Naive thymus-derived CD4-positive, alpha-beta T cell (primary cell): ENCODE data around the gene MLST8. TPM values are rescaled to one million over a fixed set of nuclear protein-coding genes. Genes with fewer than 3 reads are reported as not detected.

Source experiments
- ATAC-seq: fragments of 150-1000 bp; cut with Tn5 transposase; 2 replicates; pipeline ENCODE4 v1.10.0; 2021; ENCODE audit warnings: mild to moderate bottlenecking, moderate library complexity
- CTCF ChIA-PET: fragments of 350-600 bp; sonication (Branson Sonifier 250); formaldehyde crosslinking; loops from one replicate; lab custom pipeline; 2021; ENCODE audit warnings: antibody characterized with exemption; lab: Charles Lee
- POLR2A ChIA-PET: fragments of 350-600 bp; sonication (Branson Sonifier 250); formaldehyde crosslinking; loops from one replicate; lab custom pipeline; 2021; ENCODE audit warnings: antibody characterized with exemption, inconsistent platforms; lab: Charles Lee
- DNase-seq, 9 donors: peaks; one replicate each; pipeline versions ENCODE4 v3.0.0 to v3.0.0-alpha.2; 2020 to 2022; ENCODE audit warnings: mixed read lengths in 1 of 9
- H3K27ac ChIP-seq: one replicate; pipeline ENCODE4 v1.7.0; 2013; ENCODE audit warnings: mild to moderate bottlenecking, low read depth, low read length, moderate library complexity
- H3K27me3 ChIP-seq, 2 donors: one replicate each; pipeline ENCODE4 v1.7.0; 2013; ENCODE audit warnings: low read length in 2 of 2, mild to moderate bottlenecking in 2 of 2, moderate library complexity in 2 of 2; ENCODE audit not compliant: control insufficient read depth in 2 of 2, insufficient read depth in 2 of 2
- H3K36me3 ChIP-seq, 3 experiments: 1 replicate in 2 of 3; 2 replicates in 1 of 3; pipeline ENCODE4 v1.7.0; 2013; ENCODE audit warnings: low read length in 3 of 3, mild to moderate bottlenecking in 3 of 3, moderate library complexity in 1 of 3; ENCODE audit not compliant: insufficient read depth in 3 of 3, control insufficient read depth in 2 of 3
- H3K4me1 ChIP-seq, 2 donors: one replicate each; pipeline ENCODE4 v1.7.0; 2013; ENCODE audit warnings: low read length in 2 of 2, mild to moderate bottlenecking in 2 of 2, moderate library complexity in 1 of 2; ENCODE audit not compliant: control insufficient read depth in 2 of 2, insufficient read depth in 2 of 2
- H3K4me3 ChIP-seq: 2 replicates; pipeline ENCODE4 v1.7.0; 2013; ENCODE audit warnings: mild to moderate bottlenecking, low read length
- H3K9me3 ChIP-seq, 3 experiments: 1 replicate in 2 of 3; 2 replicates in 1 of 3; pipeline ENCODE4 v1.7.0; 2013; ENCODE audit warnings: low read length in 3 of 3; ENCODE audit not compliant: control insufficient read depth in 2 of 3
- H3K27ac Mint-ChIP-seq, 9 donors: one replicate each; pipeline ENCODE4 v1.8.0; 2020 to 2022; ENCODE audit warnings: mixed read lengths in 9 of 9, mild to moderate bottlenecking in 8 of 9, moderate library complexity in 5 of 9, inconsistent platforms in 2 of 9
- H3K27me3 Mint-ChIP-seq, 5 donors: one replicate each; pipeline ENCODE4 v1.8.0; 2021 to 2022; ENCODE audit warnings: mixed read lengths in 5 of 5, mild to moderate bottlenecking in 1 of 5
- H3K36me3 Mint-ChIP-seq, 5 donors: one replicate each; pipeline ENCODE4 v1.8.0; 2020 to 2022; ENCODE audit warnings: mixed read lengths in 5 of 5, mild to moderate bottlenecking in 3 of 5, inconsistent platforms in 1 of 5
- H3K4me1 Mint-ChIP-seq, 7 donors: one replicate each; pipeline ENCODE4 v1.8.0; 2020 to 2022; ENCODE audit warnings: mixed read lengths in 7 of 7, mild to moderate bottlenecking in 3 of 7, inconsistent platforms in 1 of 7
- H3K4me3 Mint-ChIP-seq, 10 donors: one replicate each; pipeline ENCODE4 v1.8.0; 2020 to 2022; ENCODE audit warnings: mild to moderate bottlenecking in 10 of 10, mixed read lengths in 10 of 10, moderate library complexity in 6 of 10, inconsistent platforms in 2 of 10
- H3K9me3 Mint-ChIP-seq, 11 donors: one replicate each; pipeline ENCODE4 v1.8.0; 2020 to 2022; ENCODE audit warnings: mixed read lengths in 11 of 11, mild to moderate bottlenecking in 4 of 11, inconsistent platforms in 1 of 11, moderate library complexity in 1 of 11
- intact Hi-C, 2 donors: fragments of 100-400 bp; cut with micrococcal nuclease; formaldehyde crosslinking; loops; one replicate each; pipeline ENCODE4 v1.15.1; 2023
- polyA plus RNA-seq, 2 donors: library from polyadenylated mRNA; unstranded; fragments of 300-500 nt; fragmentation: Illumina TruSeq; gene quantifications; one replicate each; pipeline ENCODE4 v1.2.3, GENCODE V29; 2021
- total RNA-seq, 6 experiments: library from RNA in 5 of 6; stranded (reverse) in 5 of 6; gene quantifications; 1 replicate in 5 of 6; 2 replicates in 1 of 6; pipeline ENCODE4 v1.2.3 and lab custom pipeline; 2021 to 2026

MLST8 gene
- total and polyA plus RNA-seq, 7 experiments from 2014 or later: 20.7 to 41.2 (median 35.5) TPM

- ChIA-PET CTCF (no interaction called here), POLR2A (interaction anchor here (1.3 to 3.4 kb wide), 2 partner anchors 8 to 15 kb away, joined by 3 to 50 read pairs; partner anchors contain the start of gene PGP)
- intact Hi-C loops: loop anchor here (5.0 to 10.0 kb wide), 2 partner anchors 51 to 57 kb away; partner anchors contain the start of genes RNPS1 (in 1 of the 2) and TRAF7 (in 1 of the 2)
Measured at GRCh38 chr16:2207872-2208271, 2.6 kb downstream of the MLST8 start.

GRCh38 chr16:2208308-2208707, 3.1 kb downstream of the MLST8 start:
- ChIA-PET POLR2A (interaction anchor here (1.3 kb wide), 1 partner anchor 14 kb away, joined by 3 read pairs; no protein-coding TSS in a partner anchor), CTCF (no interaction called here)
- DNase-seq (no peak), ATAC-seq (no peak)
- Histone ChIP-seq H3K4me3 (no peak overlapping the region), H3K4me1 (peaks cover 22 to 23% of the 10 kb centered on the region in 2 donors), H3K27me3 (no peaks in the 10 kb centered on the region), H3K27ac (no peak overlapping the region), H3K9me3 (no peaks in the 10 kb centered on the region), H3K36me3 (peaks cover 0 to 37% (median 9%) of the 10 kb centered on the region in 3 experiments)
- Mint-ChIP-seq H3K27ac (no peak overlapping the region), H3K36me3 (peaks cover 0 to 11% (median 6%) of the 10 kb centered on the region in 5 donors), H3K4me1 (peaks cover 14 to 43% (median 34%) of the 10 kb centered on the region in 7 donors), H3K4me3 (peak overlapping the region in 1 of 10 donors; percentile 45), H3K27me3 (peaks cover 0 to 3% (median 0%) of the 10 kb centered on the region in 5 donors), H3K9me3 (peaks cover 0 to 5% (median 0%) of the 10 kb centered on the region in 11 donors)
- intact Hi-C loops: loop anchor here (5.0 to 10.0 kb wide), 2 partner anchors 51 to 56 kb away; partner anchors contain the start of genes RNPS1 (in 1 of the 2) and TRAF7 (in 1 of the 2)

More at GRCh38 chr16:2207872-2208271, 2.6 kb downstream of the MLST8 start:
- Mint-ChIP-seq H3K36me3 (peaks cover 0 to 11% (median 6%) of the 10 kb centered on the region in 5 donors), H3K9me3 (peaks cover 0 to 5% (median 0%) of the 10 kb centered on the region in 11 donors), H3K4me1 (peaks cover 13 to 38% (median 29%) of the 10 kb centered on the region in 7 donors), H3K27me3 (peaks cover 0 to 3% (median 0%) of the 10 kb centered on the region in 5 donors), H3K4me3 (peak overlapping the region in 9 of 10 donors; percentile 47 to 88 (median 60)), H3K27ac (peak overlapping the region in 6 of 9 donors; percentile 15 to 68 (median 40))
- Histone ChIP-seq H3K9me3 (no peaks in the 10 kb centered on the region), H3K27ac (no peak overlapping the region), H3K27me3 (no peaks in the 10 kb centered on the region), H3K4me3 (no peak overlapping the region), H3K36me3 (peaks cover 0 to 37% (median 9%) of the 10 kb centered on the region in 3 experiments), H3K4me1 (peaks cover 18% of the 10 kb centered on the region in 2 donors)
- ATAC-seq: no peak
- no peak for DNase-seq

GRCh38 chr16:2208772-2209171, 3.5 kb downstream of the MLST8 start:
- H3K9me3 ChIP-seq: no peaks in the 10 kb centered on the region
- no peak overlapping the region for H3K27ac ChIP-seq
- DNase-seq (no peak), ATAC-seq (no peak)
- Mint-ChIP-seq H3K36me3 (peaks cover 0 to 11% (median 6%) of the 10 kb centered on the region in 5 donors), H3K27me3 (no peaks in the 10 kb centered on the region), H3K9me3 (peaks cover 0 to 5% (median 0%) of the 10 kb centered on the region in 11 donors), H3K4me1 (peaks cover 18 to 43% (median 35%) of the 10 kb centered on the region in 7 donors), H3K4me3 (no peak overlapping the region), H3K27ac (no peak overlapping the region)
- CTCF ChIA-PET: interaction anchor here (1.5 kb wide), 1 partner anchor 43 kb away, joined by 3 read pairs; the partner anchor contains the start of gene ECI1
- H3K36me3 ChIP-seq: peaks cover 0 to 37% (median 9%) of the 10 kb centered on the region in 3 experiments
- H3K4me3 ChIP-seq: no peak overlapping the region
- intact Hi-C loops: loop anchor here (5.0 to 10.0 kb wide), 2 partner anchors 51 to 56 kb away; partner anchors contain the start of genes RNPS1 (in 1 of the 2) and TRAF7 (in 1 of the 2)
- H3K27me3 ChIP-seq: no peaks in the 10 kb centered on the region
- POLR2A ChIA-PET: no interaction called here
- peaks cover 27% of the 10 kb centered on the region in 2 donors for H3K4me1 ChIP-seq

- H3K27me3 Mint-ChIP-seq: no peaks in the 10 kb centered on the region
- H3K27me3 ChIP-seq: no peaks in the 10 kb centered on the region
- H3K4me3 Mint-ChIP-seq: no peak overlapping the region
- peaks cover 0 to 10% (median 6%) of the 10 kb centered on the region in 5 donors for H3K36me3 Mint-ChIP-seq
- ChIA-PET CTCF (interaction anchor here (0.5 to 1.5 kb wide), 2 partner anchors 43 to 82 kb away, joined by 3 read pairs; partner anchors contain the start of gene ECI1), POLR2A (interaction anchor here (1.0 kb wide), 1 partner anchor 16 kb away, joined by 3 read pairs; no protein-coding TSS in a partner anchor)
- H3K4me1 ChIP-seq: peaks cover 27% of the 10 kb centered on the region in 2 donors
- no peak overlapping the region for H3K27ac ChIP-seq
- peaks cover 15 to 42% (median 34%) of the 10 kb centered on the region in 7 donors for H3K4me1 Mint-ChIP-seq
- H3K36me3 ChIP-seq: peaks cover 0 to 37% (median 9%) of the 10 kb centered on the region in 3 experiments
- intact Hi-C loops: loop anchor here (5.0 to 10.0 kb wide), 2 partner anchors 52 to 55 kb away; partner anchors contain the start of genes RNPS1 (in 1 of the 2) and TRAF7 (in 1 of the 2)
- H3K9me3 ChIP-seq: no peaks in the 10 kb centered on the region
- H3K27ac Mint-ChIP-seq: no peak overlapping the region
- DNase-seq (no peak), ATAC-seq (no peak)
- no peak overlapping the region for H3K4me3 ChIP-seq
- H3K9me3 Mint-ChIP-seq: peaks cover 0 to 3% (median 0%) of the 10 kb centered on the region in 11 donors
Measured at GRCh38 chr16:2209258-2210008, 4.2 kb downstream of the MLST8 start.

DNA sequence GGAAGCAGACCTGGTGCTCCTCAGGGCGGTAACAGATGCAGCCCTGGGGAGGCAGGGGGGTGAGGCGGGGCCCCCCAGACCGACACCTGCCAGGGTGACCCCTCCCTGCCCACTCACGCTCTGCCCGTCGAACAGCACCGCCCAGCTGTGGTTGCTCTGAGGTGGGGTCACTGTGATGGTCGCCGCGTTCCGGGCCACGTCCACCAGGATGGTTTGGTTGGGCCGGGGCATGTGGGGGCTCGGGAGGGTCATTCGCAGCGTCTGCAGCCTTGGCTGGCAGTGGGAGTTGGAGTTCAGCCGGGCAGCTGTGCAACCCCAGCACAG, 4.7 kb downstream of the MLST8 start:
- intact Hi-C loops: no loop called here

More for the DNA sequence above, 4.7 kb downstream of the MLST8 start:
- Histone ChIP-seq H3K27me3 (no peaks in the 10 kb centered on the region), H3K27ac (no peak overlapping the region), H3K36me3 (peaks cover 0 to 37% (median 9%) of the 10 kb centered on the region in 3 experiments), H3K9me3 (no peaks in the 10 kb centered on the region), H3K4me1 (peaks cover 22 to 27% of the 10 kb centered on the region in 2 donors), H3K4me3 (no peak overlapping the region)
- Mint-ChIP-seq H3K4me3 (no peak overlapping the region), H3K36me3 (peaks cover 0 to 8% (median 6%) of the 10 kb centered on the region in 5 donors), H3K27me3 (no peaks in the 10 kb centered on the region), H3K9me3 (peaks cover 0 to 1% (median 0%) of the 10 kb centered on the region in 11 donors), H3K4me1 (peaks cover 11 to 38% (median 30%) of the 10 kb centered on the region in 7 donors), H3K27ac (no peak overlapping the region)
- no peak for ATAC-seq
- DNase-seq: no peak
- ChIA-PET POLR2A (interaction anchor here (1.0 kb wide), 1 partner anchor 15 kb away, joined by 3 read pairs; no protein-coding TSS in a partner anchor), CTCF (interaction anchor here (0.5 to 1.5 kb wide), 2 partner anchors 42 to 82 kb away, joined by 3 read pairs; partner anchors contain the start of gene ECI1)
